GM12873 (cell line): ENCODE data around the gene CHMP3.

Experiments
- TF ChIP-seq, protein P1 (sequence below): IDR thresholded peaks from 2 replicates; pipeline ENCODE4 v1.5.1; 2012; ENCODE audit warnings: low read depth, mild to moderate bottlenecking, moderate library complexity, low read length, control low read depth; ENCODE audit not compliant: insufficient read depth; ENCODE audit errors: missing control alignments

Gene CHMP3

DNA sequence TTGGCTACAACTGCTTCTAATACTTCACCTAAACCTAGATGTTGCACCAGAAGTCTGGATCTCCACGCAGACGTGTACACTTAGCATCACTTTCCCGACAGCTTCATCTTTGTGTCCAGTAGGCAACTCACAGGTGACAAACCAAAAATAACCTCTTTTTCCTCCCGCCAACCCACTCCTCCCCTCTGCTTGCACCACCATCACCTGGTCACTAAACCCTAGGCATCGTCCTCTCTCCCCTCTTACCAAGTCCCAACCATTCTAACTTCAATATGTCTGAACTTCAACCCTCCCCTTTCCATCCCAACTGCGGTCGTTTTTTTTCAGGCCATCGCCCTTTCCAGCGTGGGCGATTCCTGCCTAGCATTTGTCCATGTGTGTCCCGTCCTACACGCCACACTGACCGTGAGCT is 413 bp upstream of the CHMP3 start:
- TF ChIP-seq, protein P1, sequence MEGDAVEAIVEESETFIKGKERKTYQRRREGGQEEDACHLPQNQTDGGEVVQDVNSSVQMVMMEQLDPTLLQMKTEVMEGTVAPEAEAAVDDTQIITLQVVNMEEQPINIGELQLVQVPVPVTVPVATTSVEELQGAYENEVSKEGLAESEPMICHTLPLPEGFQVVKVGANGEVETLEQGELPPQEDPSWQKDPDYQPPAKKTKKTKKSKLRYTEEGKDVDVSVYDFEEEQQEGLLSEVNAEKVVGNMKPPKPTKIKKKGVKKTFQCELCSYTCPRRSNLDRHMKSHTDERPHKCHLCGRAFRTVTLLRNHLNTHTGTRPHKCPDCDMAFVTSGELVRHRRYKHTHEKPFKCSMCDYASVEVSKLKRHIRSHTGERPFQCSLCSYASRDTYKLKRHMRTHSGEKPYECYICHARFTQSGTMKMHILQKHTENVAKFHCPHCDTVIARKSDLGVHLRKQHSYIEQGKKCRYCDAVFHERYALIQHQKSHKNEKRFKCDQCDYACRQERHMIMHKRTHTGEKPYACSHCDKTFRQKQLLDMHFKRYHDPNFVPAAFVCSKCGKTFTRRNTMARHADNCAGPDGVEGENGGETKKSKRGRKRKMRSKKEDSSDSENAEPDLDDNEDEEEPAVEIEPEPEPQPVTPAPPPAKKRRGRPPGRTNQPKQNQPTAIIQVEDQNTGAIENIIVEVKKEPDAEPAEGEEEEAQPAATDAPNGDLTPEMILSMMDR = no peak

DNA sequence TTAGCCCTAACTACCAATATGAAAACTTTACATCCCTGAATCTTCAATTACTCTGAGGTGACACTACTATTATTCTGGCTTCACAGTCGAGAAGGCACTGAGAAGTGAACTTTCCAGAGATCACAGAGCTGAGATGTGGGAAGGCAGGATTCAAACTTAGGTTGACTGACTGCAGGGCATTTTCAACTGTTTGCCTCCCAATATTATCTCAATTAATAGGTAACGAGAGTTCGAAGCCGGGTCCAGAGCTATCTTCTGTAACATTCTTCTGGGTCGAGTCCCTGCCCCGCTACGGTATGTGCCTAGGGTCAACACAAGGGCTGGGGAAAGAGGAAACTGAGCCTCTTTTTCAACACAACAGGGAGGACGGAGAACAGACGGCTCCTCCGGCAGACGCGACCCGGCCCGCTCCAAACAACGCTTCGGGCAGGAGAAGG is 740 bp downstream of the CHMP3 start:
- TF ChIP-seq, protein P1 = no peak

DNA sequence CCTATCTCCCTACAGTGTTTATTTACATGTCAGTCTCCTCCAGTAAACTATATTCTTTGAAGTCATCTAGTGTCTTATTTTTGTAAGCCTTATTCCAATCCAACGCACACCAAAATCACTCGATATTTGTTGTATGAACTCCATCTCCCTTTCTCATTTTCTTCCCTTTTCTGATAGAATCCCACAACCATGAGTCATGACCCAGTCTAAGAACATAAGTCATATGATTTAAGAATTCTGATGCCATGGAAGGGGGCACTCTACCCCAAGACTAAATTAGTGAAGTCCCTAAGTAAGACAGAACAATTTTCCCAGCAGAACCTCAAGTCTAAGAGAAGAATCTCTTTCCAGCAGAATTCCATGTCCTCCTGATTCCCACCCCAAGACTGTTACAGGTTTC is 5.4 kb downstream of the CHMP3 start:
- TF ChIP-seq, protein P1 = no peak

DNA sequence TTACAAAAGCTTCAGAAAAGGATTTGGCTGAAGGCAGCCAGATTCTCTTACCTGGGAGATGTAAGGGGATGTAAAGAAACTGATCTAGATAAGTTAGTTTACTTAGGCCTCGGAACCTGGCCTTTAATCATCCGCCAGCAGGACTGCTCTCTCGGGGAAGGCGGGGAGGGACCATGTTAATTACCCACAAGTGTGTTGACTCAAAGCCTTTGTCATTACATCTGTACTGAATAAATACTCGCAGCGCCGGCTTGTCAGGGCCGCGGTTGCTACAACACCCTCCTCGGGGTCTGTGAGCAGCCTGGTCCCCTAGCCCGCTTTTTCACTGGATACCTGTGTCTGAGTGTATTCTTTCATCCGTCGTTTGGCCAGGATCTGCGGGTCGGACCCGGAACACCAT is 6.7 kb downstream of the CHMP3 start:
- TF ChIP-seq, protein P1 = no peak

DNA sequence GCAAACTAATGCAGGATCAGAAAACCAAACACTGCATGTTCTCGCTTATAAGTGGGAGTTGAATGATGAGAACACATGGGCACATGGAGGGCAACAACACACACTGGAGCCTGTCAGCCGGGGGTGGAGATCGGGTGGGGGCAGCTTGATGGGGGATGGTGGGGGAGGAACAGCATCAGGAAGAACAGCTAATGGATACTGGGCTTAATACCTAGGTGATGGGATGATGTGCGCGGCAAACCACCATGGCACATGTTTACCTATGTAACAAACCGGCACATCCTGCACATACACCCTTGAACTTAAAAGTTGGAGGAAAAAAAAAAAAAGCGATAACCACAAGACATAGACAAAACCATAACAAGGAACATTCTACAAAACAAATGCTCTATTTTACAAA is 10.4 kb downstream of the CHMP3 start:
- TF ChIP-seq, protein P1 = no peak

DNA sequence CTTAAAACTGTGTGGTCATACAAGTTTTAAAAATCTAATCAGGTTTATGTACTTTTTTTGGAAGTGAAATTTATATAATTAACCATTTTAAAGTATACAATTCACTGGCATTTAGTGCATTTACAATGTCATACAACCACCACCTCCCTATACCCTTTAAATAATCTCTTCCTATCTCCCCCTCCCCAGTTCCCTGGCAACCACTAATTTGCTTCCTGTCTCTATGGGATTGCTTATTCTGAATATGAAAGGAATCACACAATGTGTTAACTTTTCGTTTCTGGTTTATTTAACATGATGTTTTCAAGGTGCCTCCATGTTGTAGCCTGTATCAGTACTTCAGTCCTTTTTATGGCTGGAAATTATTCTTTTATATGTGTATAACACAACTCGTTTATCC is 19.4 kb downstream of the CHMP3 start:
- TF ChIP-seq, protein P1 = no peak

DNA sequence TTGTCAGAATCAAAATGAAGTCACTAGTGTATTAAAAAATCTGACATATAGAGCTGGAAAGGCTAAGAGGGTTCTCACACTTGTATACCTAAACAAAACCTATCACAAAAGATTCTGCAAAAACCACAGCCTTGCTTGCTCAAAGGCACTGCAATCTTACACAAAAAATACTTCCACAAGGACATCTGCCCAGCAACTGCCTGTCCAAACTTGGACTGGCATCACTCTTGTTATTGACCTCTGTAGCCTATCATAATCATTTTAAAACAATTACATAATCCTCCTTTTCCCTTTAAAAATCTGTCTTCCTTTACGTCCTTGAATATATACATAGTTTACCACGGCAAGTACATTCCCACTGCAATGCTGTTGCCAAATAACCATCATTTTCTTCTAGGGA is 19.9 kb downstream of the CHMP3 start:
- TF ChIP-seq, protein P1 = no peak
